Measurements from ENCODE around the gene SUGCT. TPM values are rescaled to one million over a fixed set of nuclear protein-coding genes. Genes with fewer than 3 reads are reported as not detected.

The SUGCT gene
- polyA plus RNA-seq, 1 experiment = 12.5 TPM

DNA sequence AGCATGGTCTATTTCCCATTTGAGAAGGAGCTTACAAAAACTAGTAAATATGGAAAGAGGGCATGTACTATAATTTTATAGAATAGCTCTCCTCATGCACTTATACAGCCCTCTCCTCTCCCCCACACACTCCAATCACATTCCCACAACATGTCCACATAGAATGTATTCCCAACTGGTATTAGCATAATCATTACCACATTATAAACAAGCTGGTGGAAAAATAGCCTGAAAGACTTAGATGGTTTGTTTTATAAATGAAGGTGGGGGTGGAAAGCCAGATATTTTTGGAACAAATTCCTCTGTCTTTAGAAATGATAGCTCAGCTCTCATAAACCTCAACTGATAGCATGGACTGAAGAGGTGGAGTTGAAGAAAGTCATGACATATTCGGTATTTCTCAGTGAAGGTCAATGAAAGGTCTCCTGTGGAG is 410.1 kb downstream of the SUGCT start:
- TF ChIP-seq, protein P1, sequence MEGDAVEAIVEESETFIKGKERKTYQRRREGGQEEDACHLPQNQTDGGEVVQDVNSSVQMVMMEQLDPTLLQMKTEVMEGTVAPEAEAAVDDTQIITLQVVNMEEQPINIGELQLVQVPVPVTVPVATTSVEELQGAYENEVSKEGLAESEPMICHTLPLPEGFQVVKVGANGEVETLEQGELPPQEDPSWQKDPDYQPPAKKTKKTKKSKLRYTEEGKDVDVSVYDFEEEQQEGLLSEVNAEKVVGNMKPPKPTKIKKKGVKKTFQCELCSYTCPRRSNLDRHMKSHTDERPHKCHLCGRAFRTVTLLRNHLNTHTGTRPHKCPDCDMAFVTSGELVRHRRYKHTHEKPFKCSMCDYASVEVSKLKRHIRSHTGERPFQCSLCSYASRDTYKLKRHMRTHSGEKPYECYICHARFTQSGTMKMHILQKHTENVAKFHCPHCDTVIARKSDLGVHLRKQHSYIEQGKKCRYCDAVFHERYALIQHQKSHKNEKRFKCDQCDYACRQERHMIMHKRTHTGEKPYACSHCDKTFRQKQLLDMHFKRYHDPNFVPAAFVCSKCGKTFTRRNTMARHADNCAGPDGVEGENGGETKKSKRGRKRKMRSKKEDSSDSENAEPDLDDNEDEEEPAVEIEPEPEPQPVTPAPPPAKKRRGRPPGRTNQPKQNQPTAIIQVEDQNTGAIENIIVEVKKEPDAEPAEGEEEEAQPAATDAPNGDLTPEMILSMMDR (IDR thresholded peaks at IDR 0.05; ENCODE audit: low read depth, low read length) = no peak
- no peaks in the 10 kb centered on the region for H3K9me3 ChIP-seq (ENCODE audit: control insufficient read depth, insufficient read depth, low read length)
- ChIA-PET POLR2A (no interaction called here), CTCF (no interaction called here)
- no peak overlapping the region for H3K27ac ChIP-seq (ENCODE audit: low read depth, low read length)
- no peaks in the 10 kb centered on the region for H3K27me3 ChIP-seq (ENCODE audit: control insufficient read depth, insufficient read depth, low read length)
- DNase-seq (ENCODE audit: low read depth, low spot score) = no peak
- no peak overlapping the region for H3K4me3 ChIP-seq (ENCODE audit: low read depth, low read length)

DNA sequence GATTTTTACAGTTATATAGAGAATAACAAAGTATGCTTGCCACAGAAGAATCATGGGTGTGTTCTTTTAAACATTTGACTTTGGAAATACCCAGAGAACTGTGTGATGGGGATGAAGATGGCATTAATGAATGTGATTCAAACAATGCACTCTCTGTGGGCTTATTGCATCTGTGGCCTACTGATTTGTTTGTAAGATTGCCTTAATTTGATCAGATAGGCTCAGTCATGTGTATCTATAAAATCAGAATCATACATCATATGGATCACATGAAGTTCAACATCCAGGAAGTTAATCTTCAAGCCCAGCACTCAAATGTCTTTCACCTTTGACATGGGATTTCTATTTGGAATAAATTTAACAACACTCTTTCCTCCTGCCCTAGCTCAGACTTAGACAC is 410.9 kb downstream of the SUGCT start:
- H3K27ac ChIP-seq (ENCODE audit: low read depth, low read length) = no peak overlapping the region
- no peak for DNase-seq (ENCODE audit: low read depth, low spot score)
- H3K4me3 ChIP-seq (ENCODE audit: low read depth, low read length) = no peak overlapping the region
- ChIA-PET CTCF (no interaction called here), POLR2A (no interaction called here)
- H3K27me3 ChIP-seq (ENCODE audit: control insufficient read depth, insufficient read depth, low read length) = no peaks in the 10 kb centered on the region
- TF ChIP-seq, protein P1 (IDR thresholded peaks at IDR 0.05; ENCODE audit: low read depth, low read length) = no peak
- no peaks in the 10 kb centered on the region for H3K9me3 ChIP-seq (ENCODE audit: control insufficient read depth, insufficient read depth, low read length)

DNA sequence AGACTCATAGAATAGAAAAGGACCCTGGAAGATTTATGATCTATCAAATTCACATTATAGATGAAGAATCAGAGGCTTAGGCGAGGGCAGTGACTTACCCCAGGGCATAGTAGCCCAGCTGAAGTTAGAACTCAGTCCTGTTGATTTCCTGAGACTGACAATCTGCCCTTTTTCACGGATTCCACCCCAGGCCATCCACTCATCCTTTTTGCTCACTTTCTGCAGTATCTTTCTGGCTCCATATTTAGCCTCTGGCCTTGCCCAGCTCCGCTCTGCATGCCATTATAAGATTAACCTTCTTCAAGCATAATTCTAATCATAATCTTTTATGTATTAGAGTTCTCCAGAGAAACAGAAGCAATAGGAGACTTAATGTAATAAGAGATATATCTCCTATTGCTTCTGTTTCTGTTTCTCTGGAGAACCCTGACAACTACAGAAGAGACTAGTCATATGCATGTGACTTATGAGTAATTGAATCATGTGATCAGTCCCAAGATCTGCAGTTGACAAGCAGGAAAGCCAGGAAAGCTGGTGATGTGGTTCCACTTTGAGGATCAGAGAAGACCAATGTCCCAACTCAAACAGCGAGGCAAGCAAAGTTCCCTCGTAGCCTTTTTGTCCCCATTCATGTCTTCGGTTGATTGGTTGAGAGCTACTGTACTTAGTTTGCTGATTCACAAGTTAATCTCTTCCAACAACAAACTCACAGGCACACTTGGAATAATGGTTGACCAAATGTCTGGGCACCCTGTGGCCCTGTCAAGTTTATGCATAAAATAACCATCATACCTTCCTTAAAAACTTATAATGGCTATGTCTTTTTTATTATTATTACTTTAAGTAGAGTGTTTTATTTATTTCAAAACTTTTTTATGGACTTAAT is 412.1 kb downstream of the SUGCT start:
- H3K4me3 ChIP-seq (ENCODE audit: low read depth, low read length) = no peak overlapping the region
- ChIA-PET POLR2A (no interaction called here), CTCF (no interaction called here)
- TF ChIP-seq, protein P1 (IDR thresholded peaks at IDR 0.05; ENCODE audit: low read depth, low read length) = no peak
- H3K27me3 ChIP-seq (ENCODE audit: control insufficient read depth, insufficient read depth, low read length) = no peaks in the 10 kb centered on the region
- no peaks in the 10 kb centered on the region for H3K9me3 ChIP-seq (ENCODE audit: control insufficient read depth, insufficient read depth, low read length)
- H3K27ac ChIP-seq (ENCODE audit: low read depth, low read length) = no peak overlapping the region
- DNase-seq (ENCODE audit: low read depth, low spot score) = no peak

DNA sequence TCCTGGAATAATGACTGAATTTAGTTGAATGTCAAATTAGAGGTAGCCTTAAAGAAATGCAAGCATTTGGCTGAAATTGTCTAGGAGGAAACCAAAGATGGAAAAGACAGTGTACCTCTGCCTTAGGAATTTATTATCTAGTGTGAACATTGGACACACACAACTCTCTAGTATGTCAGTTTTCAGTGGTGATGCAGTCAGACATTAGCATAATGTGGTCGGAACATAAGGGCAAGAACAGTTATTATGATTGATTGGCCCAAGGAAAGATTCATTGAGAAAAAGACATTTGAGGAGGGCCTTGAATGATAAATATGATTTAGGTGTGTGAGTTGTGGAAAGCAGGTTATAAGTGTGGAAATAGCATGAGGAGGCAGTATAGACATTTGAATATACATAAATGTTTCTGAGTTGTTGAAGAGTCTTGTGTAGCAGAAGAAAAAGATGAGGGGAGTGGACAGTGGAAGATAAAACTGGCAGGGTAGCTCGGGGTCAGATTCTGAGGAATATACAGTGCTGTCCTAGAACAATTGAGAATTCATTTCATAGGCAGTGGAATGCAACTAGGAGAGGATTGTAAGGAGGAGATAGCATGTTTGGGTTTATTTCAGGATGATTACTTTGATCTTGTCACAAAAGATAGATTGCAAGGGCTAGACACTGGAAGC is 414.7 kb downstream of the SUGCT start:
- no peaks in the 10 kb centered on the region for H3K9me3 ChIP-seq (ENCODE audit: control insufficient read depth, insufficient read depth, low read length)
- DNase-seq (ENCODE audit: low read depth, low spot score) = no peak
- TF ChIP-seq, protein P1 (IDR thresholded peaks at IDR 0.05; ENCODE audit: low read depth, low read length) = no peak
- no peak overlapping the region for H3K4me3 ChIP-seq (ENCODE audit: low read depth, low read length)
- ChIA-PET POLR2A (no interaction called here), CTCF (no interaction called here)
- H3K27ac ChIP-seq (ENCODE audit: low read depth, low read length) = no peak overlapping the region
- no peaks in the 10 kb centered on the region for H3K27me3 ChIP-seq (ENCODE audit: control insufficient read depth, insufficient read depth, low read length)

Measured in AG04450 (cell line).